ENCODE measurements around the gene TUBGCP5. TPM values are rescaled to one million over a fixed set of nuclear protein-coding genes. Genes with fewer than 3 reads are reported as not detected.

Gene TUBGCP5
- 27.9 and 28.2 TPM in 2 replicates for total RNA-seq

DNA sequence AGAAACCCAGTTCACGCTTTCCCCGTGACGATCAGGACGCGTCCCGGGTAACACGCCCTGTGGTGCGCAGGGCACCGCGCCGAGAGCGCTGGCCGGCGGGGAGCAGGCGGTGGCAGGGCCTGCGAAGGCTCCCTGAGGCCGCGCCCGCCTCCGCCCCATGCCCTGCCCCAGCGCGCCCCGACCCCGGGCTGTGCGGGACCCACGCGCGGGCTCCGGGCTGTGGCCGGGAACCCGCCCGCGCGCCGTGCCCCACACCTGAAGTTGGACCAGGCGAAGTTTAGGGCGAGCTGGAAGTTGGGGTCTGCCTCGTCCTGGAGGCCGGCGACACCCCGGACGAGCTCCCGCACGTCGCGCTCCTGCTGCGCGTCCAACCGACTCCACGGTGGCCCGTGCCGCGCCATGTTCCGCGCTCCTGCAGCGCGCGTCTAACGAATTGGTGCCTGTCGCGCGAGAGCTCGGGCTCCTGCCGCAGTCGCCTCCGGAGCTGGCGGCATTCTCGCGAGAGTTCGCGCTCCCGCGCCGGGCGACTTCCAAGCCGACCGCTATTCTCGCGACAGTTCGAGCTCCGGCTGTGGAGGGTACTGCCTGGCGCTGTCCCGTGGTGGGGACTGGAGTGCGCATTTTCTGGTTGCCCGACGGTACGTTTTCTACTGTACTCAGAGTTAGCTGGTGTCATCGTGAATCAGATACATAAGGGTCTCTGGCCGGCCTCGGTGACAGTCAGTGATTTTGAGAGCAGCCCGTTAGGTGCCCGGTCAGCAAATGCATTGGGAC, at the start of gene TUBGCP5:
Gene TUBGCP5, minus strand, starts transcription at position 427 of the 774 bp plus-strand sequence. Its CDS starts 26 bp downstream, at position 401.

DNA sequence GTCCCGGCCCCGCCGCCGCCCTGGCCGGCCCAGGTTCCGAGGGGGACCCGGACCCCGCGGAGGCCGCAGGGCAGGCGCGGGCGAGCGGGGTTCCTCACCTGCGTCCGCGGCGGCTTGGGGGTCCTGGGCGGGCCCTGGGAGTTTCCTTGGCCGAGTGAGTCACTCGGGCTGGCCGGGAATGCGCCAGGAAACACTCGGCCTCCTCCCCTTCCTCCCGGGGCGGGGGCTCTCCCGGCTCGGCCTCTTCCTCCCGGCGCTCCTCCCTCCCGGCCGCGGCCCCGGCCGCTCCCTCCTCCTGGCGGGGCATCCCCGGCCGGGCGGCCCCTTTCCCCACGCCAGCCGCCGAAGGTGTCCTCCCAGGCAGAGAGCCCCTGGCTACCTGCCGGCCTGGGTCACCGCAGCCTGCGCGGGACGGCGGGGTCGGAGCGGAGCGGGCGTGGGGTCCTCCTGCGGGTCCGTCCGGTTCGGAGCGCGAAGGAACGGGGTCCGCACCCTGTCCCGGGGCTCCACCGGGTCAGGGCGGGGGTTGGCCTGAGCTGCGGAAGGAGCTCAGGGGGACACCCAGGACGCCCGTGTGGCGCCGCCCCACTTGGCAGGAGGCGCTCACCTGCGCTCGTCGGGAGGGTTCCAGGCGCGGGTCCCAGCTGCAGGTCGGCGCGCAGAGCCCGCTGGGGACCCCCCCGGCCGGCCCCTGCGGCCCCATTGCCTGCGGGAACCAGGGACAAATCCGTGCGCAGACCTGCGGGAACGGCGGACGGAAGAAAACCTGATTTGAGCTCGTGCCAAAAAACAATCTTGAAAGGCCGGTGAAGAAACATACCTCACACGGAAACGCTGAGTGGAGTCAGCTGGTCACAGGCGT, 58.9 kb downstream of the TUBGCP5 start, which contains the start of gene CYFIP1:
Gene CYFIP1, minus strand, starts transcription at position 180 of the 862 bp plus-strand sequence. CDS start 33,083 bp downstream, outside the sequence.

Other genes with a start within 250 kb of the TUBGCP5 start
- 64.5 and 82.4 TPM in 2 replicates for gene NIPA2, start 200.9 kb downstream of the TUBGCP5 start, total RNA-seq
- gene CYFIP1, start 59.2 kb downstream of the TUBGCP5 start, total RNA-seq: 71.5 and 79.8 TPM in 2 replicates
- not detected in 2 replicates for gene GOLGA6L1, start 97.3 kb upstream of the TUBGCP5 start, total RNA-seq

Data from regular cardiac myocyte (primary cell).